Measurements from ENCODE around the gene LYPD5.
A peak's percentile ranks its signal among the peaks of the same experiment; 100 is the strongest.

The LYPD5 gene

GRCh38 chr19:43799502-43800142 lies 2.6 kb downstream of the LYPD5 start:
- no peaks in the 10 kb centered on the region for H3K36me3 ChIP-seq (ENCODE audit: insufficient read depth, low read depth, low read length)
- peaks cover 70% of the 10 kb centered on the region for H3K27me3 ChIP-seq (ENCODE audit: insufficient read depth, low read length)
- no peaks in the 10 kb centered on the region for H3K9me3 ChIP-seq (ENCODE audit: insufficient read depth, low read depth, low read length)
- no peak overlapping the region for H3K27ac ChIP-seq (ENCODE audit: low read length)
- H3K4me3 ChIP-seq (ENCODE audit: low read length): peak overlapping the region; percentile 80; the same call in 1 of the 2 replicates
- H3K9ac ChIP-seq (ENCODE audit: low read depth, low read length): no peak overlapping the region
- H3K4me1 ChIP-seq (ENCODE audit: insufficient read depth, low read length): no peaks in the 10 kb centered on the region

- Histone ChIP-seq H3K36me3 (ENCODE audit: insufficient read depth, low read depth, low read length) (no peaks in the 10 kb centered on the region), H3K9me3 (ENCODE audit: insufficient read depth, low read depth, low read length) (no peaks in the 10 kb centered on the region), H3K4me3 (ENCODE audit: low read length) (peak overlapping the region; percentile 80), H3K27ac (ENCODE audit: low read length) (no peak overlapping the region), H3K27me3 (ENCODE audit: insufficient read depth, low read length) (peaks cover 73% of the 10 kb centered on the region), H3K4me1 (ENCODE audit: insufficient read depth, low read length) (no peaks in the 10 kb centered on the region), H3K9ac (ENCODE audit: low read depth, low read length) (no peak overlapping the region)
These were observed 3.5 kb downstream of the LYPD5 start for GRCh38 chr19:43798546-43799409.

- Histone ChIP-seq H3K36me3 (ENCODE audit: insufficient read depth, low read depth, low read length) (no peaks in the 10 kb centered on the region), H3K9me3 (ENCODE audit: insufficient read depth, low read depth, low read length) (no peaks in the 10 kb centered on the region), H3K27me3 (ENCODE audit: insufficient read depth, low read length) (peaks cover 80% of the 10 kb centered on the region), H3K4me1 (ENCODE audit: insufficient read depth, low read length) (no peaks in the 10 kb centered on the region), H3K9ac (ENCODE audit: low read depth, low read length) (no peak overlapping the region), H3K27ac (ENCODE audit: low read length) (no peak overlapping the region), H3K4me3 (ENCODE audit: low read length) (peak overlapping the region; percentile 80)
These were observed 4.2 kb downstream of the LYPD5 start for GRCh38 chr19:43798026-43798545.

GRCh38 chr19:43797556-43797955 lies 4.7 kb downstream of the LYPD5 start:
- no peaks in the 10 kb centered on the region for H3K36me3 ChIP-seq (ENCODE audit: insufficient read depth, low read depth, low read length)
- H3K4me1 ChIP-seq (ENCODE audit: insufficient read depth, low read length): no peaks in the 10 kb centered on the region
- no peaks in the 10 kb centered on the region for H3K9me3 ChIP-seq (ENCODE audit: insufficient read depth, low read depth, low read length)
- peaks cover 82% of the 10 kb centered on the region for H3K27me3 ChIP-seq (ENCODE audit: insufficient read depth, low read length)
- no peak overlapping the region for H3K27ac ChIP-seq (ENCODE audit: low read length)
- H3K4me3 ChIP-seq (ENCODE audit: low read length): no peak overlapping the region
- H3K9ac ChIP-seq (ENCODE audit: low read depth, low read length): no peak overlapping the region

GRCh38 chr19:43797118-43797517 lies 5.1 kb downstream of the LYPD5 start:
- Histone ChIP-seq H3K27ac (ENCODE audit: low read length) (no peak overlapping the region), H3K4me3 (ENCODE audit: low read length) (no peak overlapping the region), H3K9ac (ENCODE audit: low read depth, low read length) (no peak overlapping the region), H3K9me3 (ENCODE audit: insufficient read depth, low read depth, low read length) (no peaks in the 10 kb centered on the region), H3K36me3 (ENCODE audit: insufficient read depth, low read depth, low read length) (no peaks in the 10 kb centered on the region), H3K4me1 (ENCODE audit: insufficient read depth, low read length) (no peaks in the 10 kb centered on the region), H3K27me3 (ENCODE audit: insufficient read depth, low read length) (peaks cover 82% of the 10 kb centered on the region)

- Histone ChIP-seq H3K27me3 (ENCODE audit: insufficient read depth, low read length) (peaks cover 26% of the 10 kb centered on the region), H3K36me3 (ENCODE audit: insufficient read depth, low read depth, low read length) (no peaks in the 10 kb centered on the region), H3K27ac (ENCODE audit: low read length) (no peak overlapping the region), H3K4me3 (ENCODE audit: low read length) (no peak overlapping the region), H3K9ac (ENCODE audit: low read depth, low read length) (no peak overlapping the region), H3K9me3 (ENCODE audit: insufficient read depth, low read depth, low read length) (no peaks in the 10 kb centered on the region), H3K4me1 (ENCODE audit: insufficient read depth, low read length) (no peaks in the 10 kb centered on the region)
These were observed 11.7 kb downstream of the LYPD5 start for GRCh38 chr19:43790587-43790986.

GRCh38 chr19:43789029-43789428 lies 13.2 kb downstream of the LYPD5 start:
- no peak overlapping the region for H3K27ac ChIP-seq (ENCODE audit: low read length)
- no peak overlapping the region for H3K9ac ChIP-seq (ENCODE audit: low read depth, low read length)
- H3K27me3 ChIP-seq (ENCODE audit: insufficient read depth, low read length): peaks cover 16% of the 10 kb centered on the region
- no peaks in the 10 kb centered on the region for H3K9me3 ChIP-seq (ENCODE audit: insufficient read depth, low read depth, low read length)
- H3K4me3 ChIP-seq (ENCODE audit: low read length): no peak overlapping the region
- no peaks in the 10 kb centered on the region for H3K36me3 ChIP-seq (ENCODE audit: insufficient read depth, low read depth, low read length)
- H3K4me1 ChIP-seq (ENCODE audit: insufficient read depth, low read length): no peaks in the 10 kb centered on the region

- Histone ChIP-seq H3K4me1 (ENCODE audit: insufficient read depth, low read length) (no peaks in the 10 kb centered on the region), H3K36me3 (ENCODE audit: insufficient read depth, low read depth, low read length) (no peaks in the 10 kb centered on the region), H3K27me3 (ENCODE audit: insufficient read depth, low read length) (0 out of 2 replicates have a peak, but pooled peaks cover 4% of the 10 kb centered on the region), H3K4me3 (ENCODE audit: low read length) (no peak overlapping the region), H3K27ac (ENCODE audit: low read length) (no peak overlapping the region), H3K9ac (ENCODE audit: low read depth, low read length) (no peak overlapping the region), H3K9me3 (ENCODE audit: insufficient read depth, low read depth, low read length) (no peaks in the 10 kb centered on the region)
These were observed 15.6 kb downstream of the LYPD5 start for GRCh38 chr19:43786665-43787064.

GRCh38 chr19:43784981-43785808 lies 17.1 kb downstream of the LYPD5 start:
- H3K36me3 ChIP-seq (ENCODE audit: insufficient read depth, low read depth, low read length): no peaks in the 10 kb centered on the region
- H3K9ac ChIP-seq (ENCODE audit: low read depth, low read length): no peak overlapping the region
- no peak overlapping the region for H3K4me3 ChIP-seq (ENCODE audit: low read length)
- no peaks in the 10 kb centered on the region for H3K4me1 ChIP-seq (ENCODE audit: insufficient read depth, low read length)
- no peak overlapping the region for H3K27ac ChIP-seq (ENCODE audit: low read length)
- H3K9me3 ChIP-seq (ENCODE audit: insufficient read depth, low read depth, low read length): no peaks in the 10 kb centered on the region
- H3K27me3 ChIP-seq (ENCODE audit: insufficient read depth, low read length): 0 out of 2 replicates have a peak, but pooled peaks cover 4% of the 10 kb centered on the region

GRCh38 chr19:43784241-43784980 lies 17.8 kb downstream of the LYPD5 start:
- Histone ChIP-seq H3K36me3 (ENCODE audit: insufficient read depth, low read depth, low read length) (no peaks in the 10 kb centered on the region), H3K4me1 (ENCODE audit: insufficient read depth, low read length) (peaks cover 4% of the 10 kb centered on the region; the same call in 1 of the 2 replicates), H3K9ac (ENCODE audit: low read depth, low read length) (no peak overlapping the region), H3K27ac (ENCODE audit: low read length) (no peak overlapping the region), H3K27me3 (ENCODE audit: insufficient read depth, low read length) (0 out of 2 replicates have a peak, but pooled peaks cover 4% of the 10 kb centered on the region), H3K9me3 (ENCODE audit: insufficient read depth, low read depth, low read length) (no peaks in the 10 kb centered on the region), H3K4me3 (ENCODE audit: low read length) (no peak overlapping the region)

GRCh38 chr19:43783636-43784035 lies 18.6 kb downstream of the LYPD5 start:
- no peak overlapping the region for H3K9ac ChIP-seq (ENCODE audit: low read depth, low read length)

More at GRCh38 chr19:43783636-43784035, 18.6 kb downstream of the LYPD5 start:
- H3K9me3 ChIP-seq (ENCODE audit: insufficient read depth, low read depth, low read length): no peaks in the 10 kb centered on the region
- peaks cover 4% of the 10 kb centered on the region; the same call in 1 of the 2 replicates for H3K4me1 ChIP-seq (ENCODE audit: insufficient read depth, low read length)
- no peak overlapping the region for H3K4me3 ChIP-seq (ENCODE audit: low read length)
- H3K36me3 ChIP-seq (ENCODE audit: insufficient read depth, low read depth, low read length): no peaks in the 10 kb centered on the region
- H3K27ac ChIP-seq (ENCODE audit: low read length): no peak overlapping the region
- no peaks in the 10 kb centered on the region for H3K27me3 ChIP-seq (ENCODE audit: insufficient read depth, low read length)

Data from iPS-20b (cell line).